ENCODE measurements around the gene RFPL1. TPM values are rescaled to one million over a fixed set of nuclear protein-coding genes. Genes with fewer than 3 reads are reported as not detected.

The RFPL1 gene
- total RNA-seq, 1 donor from 2014 or later: 0.22 TPM

GRCh38 chr22:29459773-29460172 is 21.4 kb downstream of the RFPL1 start:
- no peaks in the 10 kb centered on the region for H3K9me3 Mint-ChIP-seq (ENCODE audit: low read depth)
- DNase-seq (ENCODE audit: low spot score, unreplicated experiment): no peak
- H3K4me1 Mint-ChIP-seq (ENCODE audit: low read depth): peaks cover 3% of the 10 kb centered on the region
- H3K4me3 Mint-ChIP-seq (ENCODE audit: low read depth): no peak overlapping the region
- TF ChIP-seq CTCF (IDR thresholded peaks at IDR 0.05; ENCODE audit: unreplicated experiment): no peak
- H3K27ac Mint-ChIP-seq: no peak overlapping the region
- no peaks in the 10 kb centered on the region for H3K36me3 Mint-ChIP-seq (ENCODE audit: insufficient read depth)
- no peaks in the 10 kb centered on the region for H3K27me3 Mint-ChIP-seq

GRCh38 chr22:29461263-29461662 is 22.9 kb downstream of the RFPL1 start:
- Mint-ChIP-seq H3K4me3 (ENCODE audit: low read depth) (no peak overlapping the region), H3K9me3 (ENCODE audit: low read depth) (no peaks in the 10 kb centered on the region), H3K4me1 (ENCODE audit: low read depth) (peaks cover 2% of the 10 kb centered on the region), H3K27ac (no peak overlapping the region), H3K27me3 (peaks cover 3% of the 10 kb centered on the region), H3K36me3 (ENCODE audit: insufficient read depth) (no peaks in the 10 kb centered on the region)
- no peak for DNase-seq (ENCODE audit: low spot score, unreplicated experiment)
- no peak for TF ChIP-seq CTCF (IDR thresholded peaks at IDR 0.05; ENCODE audit: unreplicated experiment)

GRCh38 chr22:29463629-29464028 is 25.2 kb downstream of the RFPL1 start:
- H3K9me3 Mint-ChIP-seq (ENCODE audit: low read depth): no peaks in the 10 kb centered on the region
- no peak overlapping the region for H3K4me3 Mint-ChIP-seq (ENCODE audit: low read depth)
- TF ChIP-seq CTCF (IDR thresholded peaks at IDR 0.05; ENCODE audit: unreplicated experiment): no peak
- H3K36me3 Mint-ChIP-seq (ENCODE audit: insufficient read depth): no peaks in the 10 kb centered on the region
- no peak overlapping the region for H3K27ac Mint-ChIP-seq
- DNase-seq (ENCODE audit: low spot score, unreplicated experiment): no peak
- peaks cover 21% of the 10 kb centered on the region for H3K27me3 Mint-ChIP-seq
- no peaks in the 10 kb centered on the region for H3K4me1 Mint-ChIP-seq (ENCODE audit: low read depth)

DNA sequence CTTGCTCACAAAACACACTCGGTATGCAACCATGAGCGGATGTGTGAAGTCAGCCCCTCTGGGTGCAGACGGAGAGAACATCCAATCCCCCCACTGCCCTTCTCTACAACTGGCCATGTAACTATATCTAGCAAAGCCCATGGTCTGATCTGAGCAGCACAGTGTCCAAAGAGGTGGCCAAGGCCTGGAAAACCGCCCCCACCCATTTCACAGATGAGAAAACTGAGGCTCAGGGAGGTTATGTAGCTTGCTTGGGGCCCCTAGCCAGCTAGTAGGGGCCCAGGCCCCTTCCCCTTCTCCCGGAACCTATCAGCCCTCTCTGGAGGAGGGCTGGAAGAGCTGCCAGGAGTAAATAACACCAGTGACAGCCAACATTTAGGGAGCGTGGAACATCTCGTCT is 26.2 kb downstream of the RFPL1 start:
- DNase-seq (ENCODE audit: low spot score, unreplicated experiment): no peak
- no peaks in the 10 kb centered on the region for H3K4me1 Mint-ChIP-seq (ENCODE audit: low read depth)
- no peak overlapping the region for H3K4me3 Mint-ChIP-seq (ENCODE audit: low read depth)
- no peaks in the 10 kb centered on the region for H3K36me3 Mint-ChIP-seq (ENCODE audit: insufficient read depth)
- peaks cover 31% of the 10 kb centered on the region for H3K27me3 Mint-ChIP-seq
- no peaks in the 10 kb centered on the region for H3K9me3 Mint-ChIP-seq (ENCODE audit: low read depth)
- TF ChIP-seq CTCF (IDR thresholded peaks at IDR 0.05; ENCODE audit: unreplicated experiment): no peak
- H3K27ac Mint-ChIP-seq: no peak overlapping the region

GRCh38 chr22:29469755-29470154 is 31.4 kb downstream of the RFPL1 start:
- no peaks in the 10 kb centered on the region for H3K9me3 Mint-ChIP-seq (ENCODE audit: low read depth)
- H3K27ac Mint-ChIP-seq: no peak overlapping the region
- peaks cover 71% of the 10 kb centered on the region for H3K27me3 Mint-ChIP-seq
- H3K4me1 Mint-ChIP-seq (ENCODE audit: low read depth): peaks cover 2% of the 10 kb centered on the region
- no peaks in the 10 kb centered on the region for H3K36me3 Mint-ChIP-seq (ENCODE audit: insufficient read depth)
- H3K4me3 Mint-ChIP-seq (ENCODE audit: low read depth): peak overlapping the region; percentile 40
- DNase-seq (ENCODE audit: low spot score, unreplicated experiment): no peak
- TF ChIP-seq CTCF (IDR thresholded peaks at IDR 0.05; ENCODE audit: unreplicated experiment): no peak

Measured in progenitor cell of endocrine pancreas (in vitro differentiated cells).